RWPE1 (cell line): ENCODE measurements around the gene RPL38.

ENCODE experiments used
- CTCF ChIA-PET: fragments of 350-600 bp; sonication (Branson Sonifier 250); formaldehyde crosslinking; extraction: SDS; loops from one replicate; lab custom pipeline; 2021; lab: Yijun Ruan, JAX
- POLR2A ChIA-PET: fragments of 400-600 bp; formaldehyde crosslinking; extraction: SDS; loops from one replicate; lab custom pipeline; 2020; ENCODE audit warnings: antibody characterized with exemption; ENCODE audit not compliant: low non-redundant PET; lab: Yijun Ruan, JAX
- DNase-seq: peaks from one replicate; pipeline ENCODE4 v3.0.0; 2012; ENCODE audit warnings: low spot score
- H3K27ac ChIP-seq: fragments of 450-650 bp; 2 replicates; pipeline ENCODE4 v1.5.1; 2017
- TF ChIP-seq, protein P1 (sequence below): fragments of 450-650 bp; conservative IDR thresholded peaks from 2 replicates; pipeline ENCODE4 v1.5.1; 2017; ENCODE audit warnings: low read depth, mild to moderate bottlenecking

Gene RPL38

DNA sequence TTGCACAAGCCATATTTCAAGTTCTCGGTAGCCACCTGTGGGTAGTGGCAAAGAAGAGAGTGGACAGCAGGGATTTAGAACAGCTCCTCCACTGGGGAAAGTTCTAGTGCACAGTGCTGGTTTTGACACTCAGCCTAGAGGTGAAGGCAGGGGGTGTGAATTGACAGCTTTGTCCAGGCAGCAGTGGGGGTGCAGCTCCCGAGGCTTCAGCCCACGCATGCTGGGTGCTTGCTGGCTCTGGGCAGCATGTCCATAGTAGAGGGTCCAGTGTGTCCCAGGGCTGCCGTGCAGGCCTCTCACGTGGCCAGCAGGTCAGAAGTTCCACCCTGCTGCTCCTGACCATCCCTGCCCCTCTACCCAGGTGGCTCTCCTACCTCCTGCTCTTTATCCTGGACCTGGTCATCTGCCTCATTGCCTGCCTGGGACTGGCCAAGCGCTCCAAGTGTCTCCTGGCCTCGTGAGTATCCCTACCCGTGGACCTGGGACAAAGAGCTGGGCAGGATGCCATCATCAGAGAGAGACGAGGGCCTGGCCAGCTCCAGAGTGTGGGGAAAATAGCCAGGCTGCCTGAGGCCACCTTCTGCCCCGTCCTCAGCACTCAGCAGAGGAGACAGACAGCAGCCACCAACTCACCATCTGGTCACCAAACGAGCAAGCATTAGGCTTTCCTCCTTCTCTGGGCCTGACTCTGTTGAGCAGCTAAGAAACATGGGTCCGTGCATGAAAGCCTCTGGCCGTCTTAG is 39.7 kb downstream of the RPL38 start:
- DNase-seq, result no peak
- ChIA-PET POLR2A (no interaction called here), CTCF (interaction anchor here (0.6 kb wide), 1 partner anchor 1622 kb away, joined by 5 read pairs; no protein-coding TSS in a partner anchor)
- no peak overlapping the region for H3K27ac ChIP-seq
- TF ChIP-seq, protein P1, sequence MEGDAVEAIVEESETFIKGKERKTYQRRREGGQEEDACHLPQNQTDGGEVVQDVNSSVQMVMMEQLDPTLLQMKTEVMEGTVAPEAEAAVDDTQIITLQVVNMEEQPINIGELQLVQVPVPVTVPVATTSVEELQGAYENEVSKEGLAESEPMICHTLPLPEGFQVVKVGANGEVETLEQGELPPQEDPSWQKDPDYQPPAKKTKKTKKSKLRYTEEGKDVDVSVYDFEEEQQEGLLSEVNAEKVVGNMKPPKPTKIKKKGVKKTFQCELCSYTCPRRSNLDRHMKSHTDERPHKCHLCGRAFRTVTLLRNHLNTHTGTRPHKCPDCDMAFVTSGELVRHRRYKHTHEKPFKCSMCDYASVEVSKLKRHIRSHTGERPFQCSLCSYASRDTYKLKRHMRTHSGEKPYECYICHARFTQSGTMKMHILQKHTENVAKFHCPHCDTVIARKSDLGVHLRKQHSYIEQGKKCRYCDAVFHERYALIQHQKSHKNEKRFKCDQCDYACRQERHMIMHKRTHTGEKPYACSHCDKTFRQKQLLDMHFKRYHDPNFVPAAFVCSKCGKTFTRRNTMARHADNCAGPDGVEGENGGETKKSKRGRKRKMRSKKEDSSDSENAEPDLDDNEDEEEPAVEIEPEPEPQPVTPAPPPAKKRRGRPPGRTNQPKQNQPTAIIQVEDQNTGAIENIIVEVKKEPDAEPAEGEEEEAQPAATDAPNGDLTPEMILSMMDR, result no peak

- CTCF ChIA-PET, result interaction anchor here (0.6 kb wide), 1 partner anchor 1623 kb away, joined by 5 read pairs; no protein-coding TSS in a partner anchor
- H3K27ac ChIP-seq, result no peak overlapping the region
- TF ChIP-seq, protein P1, result no peak
- POLR2A ChIA-PET, result no interaction called here
- DNase-seq, result no peak
Measured at GRCh38 chr17:74244128-74244527, 40.6 kb downstream of the RPL38 start.

DNA sequence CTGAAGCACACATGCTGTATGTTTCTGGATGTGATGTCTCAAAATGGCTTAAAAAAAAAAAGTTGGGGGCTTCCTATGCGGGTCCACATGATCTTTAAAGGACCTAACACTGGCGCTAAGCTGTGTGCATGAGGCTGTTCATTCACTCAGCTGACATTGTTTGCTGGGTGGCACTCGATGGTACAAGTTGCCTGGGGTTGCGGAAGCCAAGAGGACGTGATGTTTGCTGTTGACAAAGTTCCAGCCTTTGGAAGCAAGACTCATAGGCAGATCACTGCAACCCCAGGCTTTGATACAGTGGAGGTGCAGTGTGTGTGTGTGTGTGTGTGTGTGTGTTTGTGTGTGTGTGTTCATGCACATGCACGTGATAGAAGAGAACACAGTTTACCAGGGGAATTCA is 41.1 kb downstream of the RPL38 start:
- POLR2A ChIA-PET, result no interaction called here
- CTCF ChIA-PET, result no interaction called here
- H3K27ac ChIP-seq, result no peak overlapping the region
- no peak for DNase-seq
- TF ChIP-seq, protein P1, result no peak

- no peak for DNase-seq
- ChIA-PET CTCF (interaction anchor here (1.0 kb wide), 1 partner anchor 11 kb away, joined by 3 read pairs; no protein-coding TSS in a partner anchor), POLR2A (no interaction called here)
Measured at GRCh38 chr17:74245145-74245831, 41.8 kb downstream of the RPL38 start.

DNA sequence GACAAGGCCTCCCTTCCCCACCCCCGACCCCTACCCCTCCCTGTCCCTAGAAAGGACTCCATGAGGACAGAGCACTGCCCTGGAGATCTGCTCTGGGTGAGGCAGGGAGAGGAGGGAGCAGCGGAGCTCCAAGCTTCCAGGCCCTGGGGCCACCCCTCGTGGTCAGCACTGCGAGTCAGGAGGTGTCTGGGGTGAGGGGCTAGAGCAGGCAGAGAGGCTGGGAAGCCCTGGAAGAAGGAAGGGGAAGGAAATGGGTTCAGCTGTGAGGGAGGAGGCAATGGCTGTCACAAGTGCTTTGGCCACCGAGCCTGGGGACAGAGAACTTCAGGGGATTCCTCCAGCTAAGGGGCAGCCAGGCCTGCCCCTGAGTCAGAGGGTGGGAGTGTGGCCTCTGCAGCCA is 42.4 kb downstream of the RPL38 start:
- ChIA-PET POLR2A (no interaction called here), CTCF (interaction anchor here (1.0 kb wide), 1 partner anchor 12 kb away, joined by 3 read pairs; no protein-coding TSS in a partner anchor)
- TF ChIP-seq, protein P1, result no peak
- no peak for DNase-seq
- no peak overlapping the region for H3K27ac ChIP-seq

More at GRCh38 chr17:74245145-74245831, 41.8 kb downstream of the RPL38 start:
- H3K27ac ChIP-seq, result no peak overlapping the region
- TF ChIP-seq, protein P1, result no peak

- POLR2A ChIA-PET, result no interaction called here
- CTCF ChIA-PET, result interaction anchor here (0.6 to 1.0 kb wide), 2 partner anchors 44 to 50 kb away, joined by 3 read pairs; no protein-coding TSS in a partner anchor
- no peak overlapping the region for H3K27ac ChIP-seq
- TF ChIP-seq, protein P1, result no peak
- DNase-seq, result no peak
Measured at GRCh38 chr17:74249590-74250270, 46.3 kb downstream of the RPL38 start.
